HEK293T (cell line): ENCODE measurements around the gene CPNE2.

Experiments used
- CTCF ChIA-PET: fragments of 350-600 bp; formaldehyde crosslinking; extraction: SDS; loops from one replicate; lab custom pipeline; 2021; ENCODE audit warnings: antibody characterized with exemption, inconsistent platforms; lab: Yijun Ruan, JAX
- POLR2A ChIA-PET: fragments of 350-600 bp; formaldehyde crosslinking; extraction: SDS; loops from one replicate; lab custom pipeline; 2020; ENCODE audit warnings: antibody characterized with exemption, inconsistent platforms; lab: Yijun Ruan, JAX
- DNase-seq: peaks from one replicate; pipeline ENCODE4 v3.0.0; 2012; ENCODE audit warnings: mixed read lengths; ENCODE audit errors: extremely low spot score
- ARNT ChIP-seq: fragments of 450-650 bp; IDR thresholded peaks from 2 replicates; pipeline ENCODE4 v1.6.1; 2017; ENCODE audit warnings: mild to moderate bottlenecking
- BHLHE40 ChIP-seq: fragments of 450-650 bp; IDR thresholded peaks from 2 replicates; pipeline ENCODE4 v1.6.1; 2016; ENCODE audit warnings: mild to moderate bottlenecking, moderate library complexity, borderline replicate concordance
- CTBP1 ChIP-seq: fragments of 450-650 bp; IDR thresholded peaks from 2 replicates; pipeline ENCODE4 v1.6.1; 2016; ENCODE audit warnings: borderline replicate concordance
- ELF4 ChIP-seq: fragments of 450-650 bp; IDR thresholded peaks from 2 replicates; pipeline ENCODE4 v1.6.1; 2017; ENCODE audit warnings: antibody characterized with exemption
- FOXA1 ChIP-seq: fragments of 450-650 bp; IDR thresholded peaks from 2 replicates; pipeline ENCODE4 v1.6.1; 2016; ENCODE audit warnings: mild to moderate bottlenecking
- FOXK2 ChIP-seq: fragments of 450-650 bp; IDR thresholded peaks from 2 replicates; pipeline ENCODE4 v1.6.1; 2016; ENCODE audit warnings: mild to moderate bottlenecking
- FOXM1 ChIP-seq: fragments of 450-650 bp; IDR thresholded peaks from 2 replicates; pipeline ENCODE4 v1.6.1; 2017; ENCODE audit warnings: mild to moderate bottlenecking, borderline replicate concordance
- HDGF ChIP-seq: fragments of 450-650 bp; IDR thresholded peaks from 2 replicates; pipeline ENCODE4 v1.6.1; 2017; ENCODE audit warnings: antibody characterized with exemption, borderline replicate concordance
- L3MBTL2 ChIP-seq: fragments of 450-650 bp; conservative IDR thresholded peaks from 2 replicates; pipeline ENCODE4 v1.6.1; 2016; ENCODE audit warnings: mild to moderate bottlenecking
- LEF1 ChIP-seq: fragments of 450-650 bp; IDR thresholded peaks from 2 replicates; pipeline ENCODE4 v1.6.1; 2017; ENCODE audit warnings: mild to moderate bottlenecking, borderline replicate concordance
- NFRKB ChIP-seq: fragments of 450-650 bp; IDR thresholded peaks from 2 replicates; pipeline ENCODE4 v1.6.1; 2016; ENCODE audit warnings: mild to moderate bottlenecking, moderate library complexity
- PKNOX1 ChIP-seq: fragments of 450-650 bp; IDR thresholded peaks from 2 replicates; pipeline ENCODE4 v1.6.1; 2016
- SP1 ChIP-seq: fragments of 450-650 bp; IDR thresholded peaks from 2 replicates; pipeline ENCODE4 v1.6.1; 2017
- SUZ12 ChIP-seq: fragments of 450-650 bp; IDR thresholded peaks from 2 replicates; pipeline ENCODE4 v1.6.1; 2016; ENCODE audit warnings: mild to moderate bottlenecking
- TARDBP ChIP-seq: fragments of 450-650 bp; IDR thresholded peaks from 2 replicates; pipeline ENCODE4 v1.6.1; 2016
- ZNF384 ChIP-seq: fragments of 450-650 bp; IDR thresholded peaks from 2 replicates; pipeline ENCODE4 v1.6.1; 2016

CPNE2 gene

GRCh38 chr16:57113664-57114063 lies 21.3 kb downstream of the CPNE2 start:
- ChIA-PET CTCF (no interaction called here), POLR2A (interaction anchor here (1.0 kb wide), 1 partner anchor 21 kb away, joined by 3 read pairs; the partner anchor contains the start of gene CPNE2)
- no peak for DNase-seq
- no peak for TF ChIP-seq TARDBP
- TF ChIP-seq PKNOX1 = no peak
- TF ChIP-seq ARNT = no peak
- TF ChIP-seq ZNF384 = no peak
- no peak for TF ChIP-seq SUZ12
- TF ChIP-seq HDGF = no peak
- no peak for TF ChIP-seq FOXA1
- TF ChIP-seq NFRKB = no peak
- TF ChIP-seq LEF1 = no peak

- CTCF ChIA-PET = no interaction called here
- no peak for DNase-seq
- TF ChIP-seq CTBP1 (no peak), FOXK2 (no peak), TARDBP (no peak), ZNF384 (no peak), BHLHE40 (no peak), ARNT (no peak), HDGF (no peak), NFRKB (no peak), SUZ12 (no peak), SP1 (no peak), PKNOX1 (no peak), LEF1 (no peak), L3MBTL2 (no peak), ELF4 (no peak), FOXA1 (no peak)
- POLR2A ChIA-PET = no interaction called here
Observed at GRCh38 chr16:57115168-57115513, 22.8 kb downstream of the CPNE2 start.

- no peak for DNase-seq
- POLR2A ChIA-PET = no interaction called here
- CTCF ChIA-PET = no interaction called here
- TF ChIP-seq TARDBP = no peak
- no peak for TF ChIP-seq ZNF384
- TF ChIP-seq CTBP1 = no peak
- TF ChIP-seq SUZ12 = no peak
- no peak for TF ChIP-seq L3MBTL2
- TF ChIP-seq FOXA1 = no peak
- no peak for TF ChIP-seq FOXK2
- no peak for TF ChIP-seq BHLHE40
- no peak for TF ChIP-seq ELF4
- TF ChIP-seq LEF1 = no peak
- no peak for TF ChIP-seq FOXM1
Observed at GRCh38 chr16:57115514-57116182, 23.3 kb downstream of the CPNE2 start.

- POLR2A ChIA-PET = no interaction called here
- DNase-seq = no peak
- CTCF ChIA-PET = interaction anchor here (1.3 kb wide), 1 partner anchor 154 kb away, joined by 3 read pairs; no protein-coding TSS in a partner anchor
- no peak for TF ChIP-seq FOXK2
- TF ChIP-seq ZNF384 = no peak
- TF ChIP-seq ARNT = no peak
- TF ChIP-seq FOXA1 = no peak
- TF ChIP-seq PKNOX1 = no peak
- TF ChIP-seq TARDBP = no peak
- no peak for TF ChIP-seq SUZ12
- no peak for TF ChIP-seq ELF4
- TF ChIP-seq HDGF = no peak
- TF ChIP-seq L3MBTL2 = no peak
- TF ChIP-seq SP1 = no peak
Observed at GRCh38 chr16:57118461-57119084, 26.2 kb downstream of the CPNE2 start.

GRCh38 chr16:57123216-57123973 lies 31.0 kb downstream of the CPNE2 start:
- ChIA-PET POLR2A (no interaction called here), CTCF (no interaction called here)
- TF ChIP-seq SP1 = no peak
- TF ChIP-seq BHLHE40 = no peak
- TF ChIP-seq ELF4 = no peak
- TF ChIP-seq ZNF384 = no peak
- TF ChIP-seq FOXK2 = no peak
- TF ChIP-seq FOXA1 = no peak
- TF ChIP-seq TARDBP = no peak
- no peak for TF ChIP-seq NFRKB
- TF ChIP-seq HDGF = no peak
- no peak for TF ChIP-seq FOXM1
- no peak for TF ChIP-seq CTBP1
- TF ChIP-seq PKNOX1 = no peak
- TF ChIP-seq LEF1 = no peak
- DNase-seq = no peak
